ENCODE results near the gene SIK3.

DNA sequence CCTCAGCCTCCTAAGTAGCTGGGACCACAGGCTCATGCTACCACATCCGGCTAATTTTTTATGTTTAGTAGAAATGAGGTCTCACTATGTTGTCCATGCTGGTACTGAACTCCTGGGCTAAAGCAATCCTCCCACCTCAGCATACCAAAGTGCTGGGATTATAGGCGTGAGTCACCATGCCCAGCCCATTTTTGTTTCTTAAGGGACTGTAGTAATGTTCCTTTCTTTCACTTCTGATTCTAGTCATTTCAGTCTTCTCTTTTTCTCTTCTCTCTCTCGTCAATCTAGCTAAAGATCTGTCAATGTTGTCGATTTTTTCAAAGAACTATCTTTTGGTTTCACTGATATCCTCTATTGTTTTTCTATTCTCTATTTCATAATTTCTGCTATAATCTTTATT, 149.8 kb downstream of the SIK3 start:
- no peak for TF ChIP-seq CHD2 (IDR thresholded peaks at IDR 0.05; ENCODE audit: low read length, partially characterized antibody)
- no peak for TF ChIP-seq CTCF (IDR thresholded peaks at IDR 0.05)
- TF ChIP-seq ELF1 (IDR thresholded peaks at IDR 0.05) = no peak
- no peak for TF ChIP-seq RCOR1 (IDR thresholded peaks at IDR 0.05; ENCODE audit: low read length)
- TF ChIP-seq POLR2AphosphoS5 (IDR thresholded peaks at IDR 0.05; ENCODE audit: low read depth, low read length) = no peak
- no peak for TF ChIP-seq FOXM1 (IDR thresholded peaks at IDR 0.05; ENCODE audit: low read depth)
- no peak for TF ChIP-seq YY1 (IDR thresholded peaks at IDR 0.05; ENCODE audit: low read depth)
- TF ChIP-seq GATA2 (CRISPR knock-in tag; IDR thresholded peaks at IDR 0.05) = no peak
- no peak for TF ChIP-seq SIN3A (IDR thresholded peaks at IDR 0.05; ENCODE audit: borderline replicate concordance, low read depth, low read length)
- no peak for TF ChIP-seq EP300 (IDR thresholded peaks at IDR 0.05; ENCODE audit: borderline replicate concordance in 1 of 2, low read depth in 1 of 2, low read length in 1 of 2)
- no peak for TF ChIP-seq MAX (IDR thresholded peaks at IDR 0.05; ENCODE audit: low read depth)
- no peak for TF ChIP-seq TAF1 (IDR thresholded peaks at IDR 0.05; ENCODE audit: borderline replicate concordance, low read depth, low read length)
- TF ChIP-seq REST (IDR thresholded peaks at IDR 0.05; ENCODE audit: low read depth, low read length) = no peak
- no peak for TF ChIP-seq JUND (IDR thresholded peaks at IDR 0.05)
